Transverse colon (tissue), 4 donors: ENCODE data around the gene MGAT2. TPM values are rescaled to one million over a fixed set of nuclear protein-coding genes. Genes with fewer than 3 reads are reported as not detected.

Experiments
- DNase-seq: peaks from one replicate; pipeline ENCODE4 v3.0.0-alpha.2; 2019
- H3K27ac ChIP-seq, 4 donors: fragments of 200-600 bp; sonication (generic); 2 replicates each; pipeline ENCODE4 v1.5.1; 2016 to 2018; ENCODE audit warnings: inconsistent platforms in 4 of 4
- H3K27me3 ChIP-seq: fragments of 200-600 bp; sonication (generic); 2 replicates; pipeline ENCODE4 v1.5.1; 2017; ENCODE audit warnings: inconsistent platforms
- H3K36me3 ChIP-seq, 4 donors: fragments of 200-600 bp; sonication (generic); 2 replicates each; pipeline ENCODE4 v1.5.1; 2017 to 2019; ENCODE audit warnings: inconsistent platforms in 4 of 4
- H3K4me1 ChIP-seq, 4 donors: fragments of 200-600 bp; sonication (generic); 2 replicates each; pipeline ENCODE4 v1.5.1; 2017 to 2020; ENCODE audit warnings: inconsistent platforms in 4 of 4
- H3K4me3 ChIP-seq, 4 donors: fragments of 200-600 bp; sonication (generic); 1 replicate in 1 of 4; 2 replicates in 3 of 4; pipeline versions ENCODE4 v1.5.1 to v1.6.1; 2017 to 2019; ENCODE audit warnings: inconsistent platforms in 4 of 4
- H3K9me3 ChIP-seq, 2 donors: fragments of 200-600 bp; sonication (generic); 2 replicates each; pipeline ENCODE4 v1.5.1; 2017 to 2019; ENCODE audit warnings: inconsistent platforms in 2 of 2
- EP300 ChIP-seq: sonication (generic); formaldehyde crosslinking; IDR thresholded peaks from one replicate; pipeline ENCODE4 v1.6.1; 2017; ENCODE audit warnings: antibody characterized with exemption, low read depth
- POLR2A ChIP-seq: fragments of 450-650 bp; IDR thresholded peaks from one replicate; pipeline ENCODE4 v1.6.1; 2016; ENCODE audit warnings: antibody characterized with exemption, mild to moderate bottlenecking, moderate library complexity
- POLR2AphosphoS5 ChIP-seq, 3 donors: sonication (generic); formaldehyde crosslinking; IDR thresholded peaks; one replicate each; pipeline ENCODE4 v1.6.1; 2016; ENCODE audit warnings: antibody characterized with exemption in 3 of 3
- WGBS, 2 donors: methylation state at CpG; one replicate each; pipeline ENCODE4 v1.1.5; 2018; ENCODE audit warnings: low coverage in 1 of 2; 5-methylcytosine and 5-hydroxymethylcytosine counted together
- in situ Hi-C, 4 donors: fragments of 200-750 bp; cut with MboI; loops; one replicate each; pipeline versions ENCODE4 v1.15.0 to v1.15.1; 2017; ENCODE audit warnings: low sequenced_read_pairs in 3 of 4, low pct_ligation_motif_present in 1 of 4, low pct_unique_long_range_greater_than_20kb in 1 of 4
- intact Hi-C: fragments of 100-400 bp; cut with DNase I; formaldehyde crosslinking; loops from one replicate; pipeline ENCODE4 v1.15.1; 2023; ENCODE audit warnings: low total_unique reads
- total RNA-seq, 4 donors: library from RNA; depleted of rRNA; stranded (reverse); fragments of >200 nt; gene quantifications; one replicate each; pipeline ENCODE4 v1.1.0, GENCODE V29; 2016
- TF ChIP-seq, protein P1 (sequence below), 5 experiments: fragments of 200-600 bp in 3 of 5; fragments of 450-650 bp in 2 of 5; sonication (generic) in 3 of 5; IDR thresholded peaks; 1 replicate in 2 of 5; 2 replicates in 3 of 5; pipeline ENCODE4 v1.5.1; 2016 to 2017; ENCODE audit warnings: antibody characterized with exemption in 5 of 5, inconsistent platforms in 3 of 5, mild to moderate bottlenecking in 2 of 5, moderate library complexity in 1 of 5

Gene MGAT2
- total RNA-seq, 4 donors from 2014 or later: 24.3 to 62.3 (median 49.2) TPM

DNA sequence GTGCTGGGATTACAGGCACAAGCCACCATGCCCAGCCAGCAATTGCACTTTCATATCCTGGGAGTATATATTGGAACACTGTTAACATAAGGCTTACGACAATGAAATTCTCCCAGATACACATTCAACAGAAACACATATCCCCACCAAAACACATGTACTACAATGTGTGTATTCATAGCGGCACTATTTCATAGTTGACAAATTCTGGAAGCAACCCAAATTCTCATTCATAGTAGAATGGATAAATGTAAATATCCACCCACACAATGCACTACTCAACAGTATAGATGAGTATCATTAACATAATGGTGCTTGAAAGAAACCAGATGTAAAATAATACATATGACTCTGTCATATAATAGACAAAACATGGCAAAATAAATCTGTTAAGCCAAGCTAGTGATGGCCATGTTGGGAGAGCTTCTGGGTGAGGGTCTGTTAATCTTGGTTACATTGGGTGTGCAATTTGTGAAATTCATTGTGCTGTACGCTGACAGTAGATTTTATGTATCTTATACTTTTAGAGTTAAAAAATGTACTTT, 17.0 kb downstream of the MGAT2 start:
- no peak for DNase-seq
- WGBS, 2 donors: 85 to 87% methylated on average over 2 to 3 of the region's 3 CpGs
- intact Hi-C loops: no loop called here
- TF ChIP-seq EP300 (no peak), POLR2A (no peak), POLR2AphosphoS5 (IDR thresholded peaks at IDR 0.05) (no peak)
- TF ChIP-seq, protein P1, sequence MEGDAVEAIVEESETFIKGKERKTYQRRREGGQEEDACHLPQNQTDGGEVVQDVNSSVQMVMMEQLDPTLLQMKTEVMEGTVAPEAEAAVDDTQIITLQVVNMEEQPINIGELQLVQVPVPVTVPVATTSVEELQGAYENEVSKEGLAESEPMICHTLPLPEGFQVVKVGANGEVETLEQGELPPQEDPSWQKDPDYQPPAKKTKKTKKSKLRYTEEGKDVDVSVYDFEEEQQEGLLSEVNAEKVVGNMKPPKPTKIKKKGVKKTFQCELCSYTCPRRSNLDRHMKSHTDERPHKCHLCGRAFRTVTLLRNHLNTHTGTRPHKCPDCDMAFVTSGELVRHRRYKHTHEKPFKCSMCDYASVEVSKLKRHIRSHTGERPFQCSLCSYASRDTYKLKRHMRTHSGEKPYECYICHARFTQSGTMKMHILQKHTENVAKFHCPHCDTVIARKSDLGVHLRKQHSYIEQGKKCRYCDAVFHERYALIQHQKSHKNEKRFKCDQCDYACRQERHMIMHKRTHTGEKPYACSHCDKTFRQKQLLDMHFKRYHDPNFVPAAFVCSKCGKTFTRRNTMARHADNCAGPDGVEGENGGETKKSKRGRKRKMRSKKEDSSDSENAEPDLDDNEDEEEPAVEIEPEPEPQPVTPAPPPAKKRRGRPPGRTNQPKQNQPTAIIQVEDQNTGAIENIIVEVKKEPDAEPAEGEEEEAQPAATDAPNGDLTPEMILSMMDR (IDR thresholded peaks at IDR 0.05): no peak
- H3K4me1 ChIP-seq: peaks cover 22 to 43% (median 33%) of the 10 kb centered on the region in 4 donors
- H3K9me3 ChIP-seq: no peaks in the 10 kb centered on the region
- no peaks in the 10 kb centered on the region for H3K36me3 ChIP-seq
- H3K27ac ChIP-seq: no peak overlapping the region
- no peaks in the 10 kb centered on the region for H3K27me3 ChIP-seq
- in situ Hi-C loops: loop anchor here (10.0 to 25.0 kb wide), 5 partner anchors 125 to 475 kb away; partner anchors contain the start of genes KLHDC2 (in 3 of the 4), NEMF (in 1 of the 4) and VCPKMT (in 1 of the 4)
- no peak overlapping the region for H3K4me3 ChIP-seq

- peaks cover 24 to 46% (median 33%) of the 10 kb centered on the region in 4 donors for H3K4me1 ChIP-seq
- no peak for DNase-seq
- TF ChIP-seq, protein P1 (IDR thresholded peaks at IDR 0.05): no peak
- TF ChIP-seq POLR2A: no peak
- TF ChIP-seq EP300: no peak
- no peak for TF ChIP-seq POLR2AphosphoS5 (IDR thresholded peaks at IDR 0.05)
- peak overlapping the region; percentile 74 to 83 (median 78) for H3K27ac ChIP-seq
- 89 to 92% methylated on average over 3 to 7 of the region's 7 CpGs for WGBS, 2 donors
- in situ Hi-C loops (loop anchor here in 3 of 4 donors (25.0 kb wide), 3 partner anchors 122 to 472 kb away; partner anchors contain the start of genes KLHDC2 (in 1 of the 3) and VCPKMT (in 1 of the 3)), intact Hi-C loops (no loop called here)
- no peak overlapping the region for H3K4me3 ChIP-seq
- H3K36me3 ChIP-seq: no peaks in the 10 kb centered on the region
- H3K9me3 ChIP-seq: no peaks in the 10 kb centered on the region
- no peaks in the 10 kb centered on the region for H3K27me3 ChIP-seq
Measured at GRCh38 chr14:49640540-49641417, 20.2 kb downstream of the MGAT2 start.

- Histone ChIP-seq H3K27me3 (no peaks in the 10 kb centered on the region), H3K4me1 (peaks cover 19 to 38% (median 25%) of the 10 kb centered on the region in 4 donors), H3K4me3 (peak overlapping the region in 1 of 4 donors; percentile 18), H3K36me3 (no peaks in the 10 kb centered on the region), H3K9me3 (no peaks in the 10 kb centered on the region), H3K27ac (peak overlapping the region; percentile 74 to 83 (median 78))
- peak; percentile 78 for DNase-seq
- in situ Hi-C loops: loop anchor here in 3 of 4 donors (25.0 kb wide), 3 partner anchors 121 to 471 kb away; partner anchors contain the start of genes KLHDC2 (in 1 of the 3) and VCPKMT (in 1 of the 3)
- TF ChIP-seq POLR2AphosphoS5 (IDR thresholded peaks at IDR 0.05): peak; percentile 50 to 87 (median 82)
- TF ChIP-seq, protein P1 (IDR thresholded peaks at IDR 0.05): no peak
- peak; percentile 88 for TF ChIP-seq EP300
- TF ChIP-seq POLR2A: peak; percentile 47
- intact Hi-C loops: no loop called here
- WGBS, 2 donors: 36 to 40% methylated on average over 8 of the region's 8 CpGs
Measured at GRCh38 chr14:49641697-49642129, 21.1 kb downstream of the MGAT2 start.

DNA sequence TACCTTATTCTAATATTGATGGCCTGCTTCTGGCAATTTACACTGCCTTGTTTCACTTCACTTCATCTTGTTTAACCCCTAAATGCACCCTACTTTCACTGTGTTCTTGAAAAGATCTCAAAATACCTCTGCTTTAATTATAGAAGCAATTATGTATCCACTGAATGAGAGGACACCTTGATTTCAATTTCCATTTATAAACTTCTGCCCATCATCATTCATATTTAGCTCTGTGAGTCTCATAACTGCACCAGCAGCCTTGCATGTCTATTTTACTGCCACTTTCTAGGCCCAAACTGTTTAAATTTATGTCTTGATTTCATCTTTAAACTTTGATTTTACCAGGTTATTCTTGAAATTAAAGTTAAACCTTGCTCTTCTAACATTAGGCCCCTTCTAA, 21.6 kb downstream of the MGAT2 start:
- intact Hi-C loops: no loop called here
- H3K27ac ChIP-seq: peak overlapping the region; percentile 74 to 83 (median 78)
- TF ChIP-seq EP300 (no peak), POLR2AphosphoS5 (IDR thresholded peaks at IDR 0.05) (peak in 1 of 3 donors; percentile 9), POLR2A (no peak)
- TF ChIP-seq, protein P1 (IDR thresholded peaks at IDR 0.05): no peak
- H3K36me3 ChIP-seq: no peaks in the 10 kb centered on the region
- DNase-seq: no peak
- no peaks in the 10 kb centered on the region for H3K9me3 ChIP-seq
- peak overlapping the region in 1 of 4 donors; percentile 18 for H3K4me3 ChIP-seq
- in situ Hi-C loops: loop anchor here in 3 of 4 donors (25.0 kb wide), 3 partner anchors 120 to 470 kb away; partner anchors contain the start of genes KLHDC2 (in 1 of the 3) and VCPKMT (in 1 of the 3)
- no peaks in the 10 kb centered on the region for H3K27me3 ChIP-seq
- peaks cover 16 to 34% (median 23%) of the 10 kb centered on the region in 4 donors for H3K4me1 ChIP-seq
